K562 (cell line): ENCODE results near the gene LAMC1. TPM values are rescaled to one million over a fixed set of nuclear protein-coding genes. Genes with fewer than 3 reads are reported as not detected.

ENCODE experiments used
- ATAC-seq: fragments of 200-7000 bp; cut with Tn5 transposase; 3 replicates; pipeline ENCODE4 v1.9.1; 2020; ENCODE audit warnings: moderate library complexity
- BruUV-seq: library from RNA; stranded (reverse); fragments of 400-500 nt; replicated peaks from 2 replicates; lab custom pipeline; 2021; lab: Mats Ljungman, UMichigan
- CTCF ChIA-PET: fragments of 300-600 bp; formaldehyde crosslinking; extraction: SDS; loops from one replicate; lab custom pipeline; 2021; ENCODE audit warnings: low intra/inter-chr PET ratio; lab: Yijun Ruan, JAX
- POLR2A ChIA-PET: fragments of 300-600, 350-650 bp; sonication (Branson Sonifier 250); formaldehyde crosslinking; extraction: SDS; loops from one replicate; lab custom pipeline; 2021; ENCODE audit warnings: antibody characterized with exemption, inconsistent platforms; lab: Yijun Ruan, JAX
- DNase-seq, 4 experiments: peaks; one replicate each; pipeline versions ENCODE4 v3.0.0 to v3.0.0-alpha.2; 2011 to 2018; ENCODE audit warnings: low spot score in 3 of 4, mixed read lengths in 3 of 4; ENCODE audit errors: extremely low read depth in 1 of 4
- FAIRE-seq: peaks from 2 replicates; lab custom pipeline; 2011; peaks lifted over from hg19 to GRCh38; lab: Jason Lieb, UNC
- H2AFZ ChIP-seq: 2 replicates; pipeline ENCODE4 v1.6.0; 2011; ENCODE audit warnings: low read depth, low read length, control low read depth, inconsistent platforms
- H3K27ac ChIP-seq: fragments of 200-600 bp; 3 replicates; pipeline ENCODE4 v1.8.0; 2011; ENCODE audit warnings: low read depth, mild to moderate bottlenecking, control low read depth, inconsistent platforms, low read length, moderate library complexity, mixed read lengths; ENCODE audit errors: extremely low read depth
- H3K27me3 ChIP-seq, 2 experiments: fragments of 300-600 bp in 1 of 2; 2 replicates in 1 of 2; 3 replicates in 1 of 2; pipeline versions ENCODE4 v1.6.0 to v1.8.0; 2011; ENCODE audit warnings: inconsistent platforms in 2 of 2, low read length in 2 of 2, mild to moderate bottlenecking in 1 of 2, mixed read lengths in 1 of 2, moderate library complexity in 1 of 2; ENCODE audit not compliant: control insufficient read depth in 2 of 2, insufficient read depth in 2 of 2
- H3K36me3 ChIP-seq: fragments of 300-600 bp; 3 replicates; pipeline ENCODE4 v1.8.0; 2011; ENCODE audit warnings: mild to moderate bottlenecking, low read length, inconsistent platforms; ENCODE audit not compliant: control insufficient read depth, insufficient read depth
- H3K4me1 ChIP-seq, 2 experiments: fragments of 200-600 bp in 1 of 2; replicated peaks in 1 of 2; 2 replicates in 1 of 2; 3 replicates in 1 of 2; pipeline versions ENCODE4 v1.5.1 to v1.8.0; 2011; ENCODE audit warnings: inconsistent platforms in 2 of 2, low read length in 2 of 2, mild to moderate bottlenecking in 1 of 2, mixed read lengths in 1 of 2, moderate library complexity in 1 of 2; ENCODE audit not compliant: control insufficient read depth in 2 of 2, insufficient read depth in 2 of 2
- H3K4me2 ChIP-seq: 2 replicates; pipeline ENCODE4 v1.6.1; 2011; ENCODE audit warnings: low read length, control low read depth, inconsistent platforms, mixed read lengths; ENCODE audit not compliant: insufficient read depth
- H3K4me3 ChIP-seq: fragments of 200-600 bp; sonication (generic), shearing (Covaris generic); 2 replicates; pipeline ENCODE4 v1.5.1; 2016; ENCODE audit warnings: control low read depth, inconsistent platforms
- H3K79me2 ChIP-seq: fragments of 200-600 bp; 3 replicates; pipeline ENCODE4 v1.8.0; 2011; ENCODE audit warnings: low read length, inconsistent platforms; ENCODE audit not compliant: control insufficient read depth, insufficient read depth
- H3K9ac ChIP-seq, 2 experiments: 2 replicates each; pipeline versions ENCODE4 v1.6.0 to v1.6.1; 2011; ENCODE audit warnings: low read depth in 2 of 2, low read length in 2 of 2, control low read depth in 1 of 2, inconsistent platforms in 1 of 2, mild to moderate bottlenecking in 1 of 2, mixed read lengths in 1 of 2; ENCODE audit not compliant: insufficient read depth in 1 of 2
- H3K9me1 ChIP-seq: one replicate; pipeline ENCODE4 v1.6.0; 2011; ENCODE audit warnings: inconsistent platforms, mild to moderate bottlenecking, low read length, moderate library complexity; ENCODE audit not compliant: control insufficient read depth, insufficient read depth
- H3K9me3 ChIP-seq: replicated peaks from 2 replicates; pipeline ENCODE4 v1.5.1; 2011; ENCODE audit warnings: low read depth, low read length, inconsistent platforms; ENCODE audit not compliant: control insufficient read depth, insufficient read depth
- H4K20me1 ChIP-seq: replicated peaks from 2 replicates; pipeline ENCODE4 v1.6.1; 2011; ENCODE audit warnings: low read length, inconsistent platforms, mixed read lengths; ENCODE audit not compliant: control insufficient read depth, insufficient read depth
- ARID3B ChIP-seq: fragments of 250-450 bp; sonication (Bioruptor Pico); IDR thresholded peaks from 2 replicates; pipeline ENCODE4 v1.4.0; 2020; ENCODE audit warnings: borderline replicate concordance
- CCAR2 ChIP-seq: fragments of 200-400 bp; formaldehyde crosslinking; IDR thresholded peaks from 2 replicates; pipeline ENCODE4 v1.6.1; 2017; ENCODE audit warnings: mild to moderate bottlenecking, low read depth, low read length
- DNMT1 ChIP-seq: fragments of 450-650 bp; IDR thresholded peaks from 2 replicates; pipeline ENCODE4 v1.6.1; 2016; ENCODE audit warnings: antibody characterized with exemption, mild to moderate bottlenecking
- EHMT2 ChIP-seq: fragments of 450-650 bp; IDR thresholded peaks from 2 replicates; pipeline ENCODE4 v1.6.1; 2018; ENCODE audit warnings: antibody characterized with exemption
- ETV6 ChIP-seq, 3 experiments: fragments of 150-350 bp in 1 of 3; sonication (generic) in 1 of 3; formaldehyde crosslinking in 1 of 3; IDR thresholded peaks; 2 replicates each; pipeline versions ENCODE4 v1.6.1 to v1.8.0; 2014 to 2022; ENCODE audit warnings: borderline replicate concordance in 2 of 3, low read depth in 2 of 3, antibody characterized with exemption in 1 of 3, low read length in 1 of 3, mild to moderate bottlenecking in 1 of 3, missing genetic modification reagents in 1 of 3
- PHF20 ChIP-seq: fragments of 450-650 bp; IDR thresholded peaks from 2 replicates; pipeline ENCODE4 v1.6.1; 2018; ENCODE audit not compliant: partially characterized antibody
- RFX1 ChIP-seq: fragments of 450-650 bp; IDR thresholded peaks from 2 replicates; pipeline ENCODE4 v1.6.1; 2016; ENCODE audit warnings: mild to moderate bottlenecking, moderate library complexity
- RUNX1 ChIP-seq: sonication (generic); IDR thresholded peaks from 2 replicates; pipeline ENCODE4 v1.6.1; 2016; ENCODE audit warnings: antibody characterized with exemption, low read depth
- SIX5 ChIP-seq, 2 experiments: IDR thresholded peaks; 2 replicates each; pipeline ENCODE4 v1.6.1; 2011; ENCODE audit warnings: low read length in 2 of 2, borderline replicate concordance in 1 of 2, low read depth in 1 of 2, mild to moderate bottlenecking in 1 of 2, moderate library complexity in 1 of 2; ENCODE audit not compliant: insufficient read depth in 1 of 2
- SNIP1 ChIP-seq: fragments of 450-650 bp; IDR thresholded peaks from 2 replicates; pipeline ENCODE4 v1.7.1; 2017; ENCODE audit warnings: low read depth, mild to moderate bottlenecking
- WGBS: fragments of 100-300 bp; shearing (Covaris generic); methylation state at CpG from one replicate; pipeline ENCODE4 v1.1.6; 2016; ENCODE audit warnings: low coverage, mixed read lengths; ENCODE audit not compliant: insufficient coverage; ENCODE audit errors: missing lambda C conversion rate; 5-methylcytosine and 5-hydroxymethylcytosine counted together
- in situ Hi-C: fragments of 300-500 bp; cut with MboI; formaldehyde crosslinking; loops from 4 replicates; pipeline ENCODE4 v1.15.0; 2018; ENCODE audit warnings: inconsistent platforms, mixed read lengths
- intact Hi-C: fragments of 100-400 bp; cut with micrococcal nuclease; formaldehyde crosslinking; loops from 2 replicates; pipeline ENCODE4 v1.14.2; 2022
- polyA plus RNA-seq, 8 experiments: library from polyadenylated mRNA; depleted of rRNA in 4 of 8; stranded (reverse) in 5 of 8; unstranded in 3 of 8; fragments of >200 nt; fragmentation: Nextera tagmentation in 2 of 8; fragmentation: Illumina TruSeq in 1 of 8; extraction: Ambion mirVana in 2 of 8; extraction: Trizol in 1 of 8; gene quantifications; 2 replicates each; pipeline versions ENCODE4 v1.2.1 to v1.2.3, GENCODE V29; 2011 to 2014; ENCODE audit warnings: inconsistent platforms in 1 of 8, missing spikeins in 1 of 8
- total RNA-seq, 7 experiments: library from RNA; depleted of rRNA in 6 of 7; stranded (reverse); fragments of >200 nt in 6 of 7; fragmentation: Illumina TruSeq in 2 of 7; extraction: Trizol in 2 of 7; gene quantifications; 2 replicates each; pipeline versions ENCODE4 v1.2.1 to v1.2.3, GENCODE V29; 2011 to 2021; ENCODE audit warnings: low replicate concordance in 1 of 7

Gene LAMC1
- total and polyA plus RNA-seq, 9 of the 15 experiments (the other 6 are each of a cell fraction or from before 2014, with no cell fraction given), result 0.07 to 0.71 (median 0.13) TPM; not detected in 2

- no peak for TF ChIP-seq CCAR2
Measured at GRCh38 chr1:183186841-183187240, 163.6 kb downstream of the LAMC1 start (continued).

GRCh38 chr1:183188240-183188639 lies 165.0 kb downstream of the LAMC1 start:
- Histone ChIP-seq H3K27ac (no peak overlapping the region), H3K4me1 (peaks cover 0 to 6% of the 10 kb centered on the region in 2 experiments; a peak in 1 of 5 replicates)
- BruUV-seq, result no TSS peak
- no peak for FAIRE-seq
- TF ChIP-seq ETV6 (IDR thresholded peaks at IDR 0.05; ENCODE audit: borderline replicate concordance in 1 of 2, low read depth in 2 of 2, low read length in 1 of 2) (no peak), ETV6 (CRISPR knock-in tag; IDR thresholded peaks at IDR 0.05; ENCODE audit: borderline replicate concordance) (no peak)
- TF ChIP-seq, all 486 proteins: peak for 0
- no peak overlapping the region for H3K9ac ChIP-seq
- ATAC-seq (no peak), DNase-seq (no peak)
- H3K9me3 ChIP-seq, result no peaks in the 10 kb centered on the region
- 0% methylated on average over 1 of the region's 1 CpG for WGBS
- H3K36me3 ChIP-seq, result no peaks in the 10 kb centered on the region
- ChIA-PET CTCF (no interaction called here), POLR2A (no interaction called here)
- intact Hi-C loops, result no loop called here
- no peaks in the 10 kb centered on the region for H3K79me2 ChIP-seq
- H3K27me3 ChIP-seq, result peaks cover 11 to 17% of the 10 kb centered on the region in 2 experiments; a peak in 4 of 5 replicates
- in situ Hi-C loops, result no loop called here
- H4K20me1 ChIP-seq, result no peaks in the 10 kb centered on the region
- no peaks in the 10 kb centered on the region for H3K9me1 ChIP-seq
- H2AFZ ChIP-seq, result no peak overlapping the region
- H3K4me2 ChIP-seq, result no peak overlapping the region
- H3K4me3 ChIP-seq, result no peak overlapping the region

GRCh38 chr1:183191833-183192232 lies 168.6 kb downstream of the LAMC1 start:
- H3K27ac ChIP-seq, result no peak overlapping the region
- no TSS peak for BruUV-seq
- ChIA-PET POLR2A (interaction anchor here (0.8 kb wide), 1 partner anchor 77 kb away, joined by 3 read pairs; no protein-coding TSS in a partner anchor), CTCF (no interaction called here)
- H3K27me3 ChIP-seq, result peaks cover 0 to 3% of the 10 kb centered on the region in 2 experiments; a peak in 1 of 5 replicates
- no peaks in the 10 kb centered on the region for H3K9me3 ChIP-seq
- H3K9ac ChIP-seq, result no peak overlapping the region
- no peaks in the 10 kb centered on the region for H3K9me1 ChIP-seq
- H4K20me1 ChIP-seq, result no peaks in the 10 kb centered on the region
- ATAC-seq (no peak), FAIRE-seq (no peak), DNase-seq (no peak)
- H3K79me2 ChIP-seq, result no peaks in the 10 kb centered on the region
- no peaks in the 10 kb centered on the region for H3K4me1 ChIP-seq
- intact Hi-C loops, result no loop called here
- WGBS, result 0% methylated on average over 1 of the region's 1 CpG
- in situ Hi-C loops, result no loop called here
- no peak overlapping the region for H3K4me2 ChIP-seq
- no peak overlapping the region for H2AFZ ChIP-seq
- H3K36me3 ChIP-seq, result no peaks in the 10 kb centered on the region
- H3K4me3 ChIP-seq, result no peak overlapping the region
- TF ChIP-seq RFX1 (no peak), SIX5 (IDR thresholded peaks at IDR 0.05; ENCODE audit: borderline replicate concordance in 1 of 2, insufficient read depth in 1 of 2, low read depth in 1 of 2, low read length in 2 of 2) (no peak), EHMT2 (no peak), PHF20 (no peak), SNIP1 (no peak), RUNX1 (no peak), ARID3B (no peak), DNMT1 (no peak)
